K562 (cell line): ENCODE measurements around the gene CLGN. TPM values are rescaled to one million over a fixed set of nuclear protein-coding genes. Genes with fewer than 3 reads are reported as not detected.

Experiments used
- ATAC-seq: fragments of 200-7000 bp; cut with Tn5 transposase; 3 replicates; pipeline ENCODE4 v1.9.1; 2020; ENCODE audit warnings: moderate library complexity
- BruUV-seq: library from RNA; stranded (reverse); fragments of 400-500 nt; replicated peaks from 2 replicates; lab custom pipeline; 2021; lab: Mats Ljungman, UMichigan
- CTCF ChIA-PET: fragments of 300-600 bp; formaldehyde crosslinking; extraction: SDS; loops from one replicate; lab custom pipeline; 2021; ENCODE audit warnings: low intra/inter-chr PET ratio; lab: Yijun Ruan, JAX
- POLR2A ChIA-PET: fragments of 300-600, 350-650 bp; sonication (Branson Sonifier 250); formaldehyde crosslinking; extraction: SDS; loops from one replicate; lab custom pipeline; 2021; ENCODE audit warnings: antibody characterized with exemption, inconsistent platforms; lab: Yijun Ruan, JAX
- DNase-seq, 4 experiments: peaks; one replicate each; pipeline versions ENCODE4 v3.0.0 to v3.0.0-alpha.2; 2011 to 2018; ENCODE audit warnings: low spot score in 3 of 4, mixed read lengths in 3 of 4; ENCODE audit errors: extremely low read depth in 1 of 4
- FAIRE-seq: peaks from 2 replicates; lab custom pipeline; 2011; peaks lifted over from hg19 to GRCh38; lab: Jason Lieb, UNC
- H2AFZ ChIP-seq: 2 replicates; pipeline ENCODE4 v1.6.0; 2011; ENCODE audit warnings: low read depth, low read length, control low read depth, inconsistent platforms
- H3K27ac ChIP-seq: fragments of 200-600 bp; 3 replicates; pipeline ENCODE4 v1.8.0; 2011; ENCODE audit warnings: low read depth, mild to moderate bottlenecking, control low read depth, inconsistent platforms, low read length, moderate library complexity, mixed read lengths; ENCODE audit errors: extremely low read depth
- H3K27me3 ChIP-seq, 2 experiments: fragments of 300-600 bp in 1 of 2; 2 replicates in 1 of 2; 3 replicates in 1 of 2; pipeline versions ENCODE4 v1.6.0 to v1.8.0; 2011; ENCODE audit warnings: inconsistent platforms in 2 of 2, low read length in 2 of 2, mild to moderate bottlenecking in 1 of 2, mixed read lengths in 1 of 2, moderate library complexity in 1 of 2; ENCODE audit not compliant: control insufficient read depth in 2 of 2, insufficient read depth in 2 of 2
- H3K36me3 ChIP-seq: fragments of 300-600 bp; 3 replicates; pipeline ENCODE4 v1.8.0; 2011; ENCODE audit warnings: mild to moderate bottlenecking, low read length, inconsistent platforms; ENCODE audit not compliant: control insufficient read depth, insufficient read depth
- H3K4me1 ChIP-seq, 2 experiments: fragments of 200-600 bp in 1 of 2; replicated peaks in 1 of 2; 2 replicates in 1 of 2; 3 replicates in 1 of 2; pipeline versions ENCODE4 v1.5.1 to v1.8.0; 2011; ENCODE audit warnings: inconsistent platforms in 2 of 2, low read length in 2 of 2, mild to moderate bottlenecking in 1 of 2, mixed read lengths in 1 of 2, moderate library complexity in 1 of 2; ENCODE audit not compliant: control insufficient read depth in 2 of 2, insufficient read depth in 2 of 2
- H3K4me2 ChIP-seq: 2 replicates; pipeline ENCODE4 v1.6.1; 2011; ENCODE audit warnings: low read length, control low read depth, inconsistent platforms, mixed read lengths; ENCODE audit not compliant: insufficient read depth
- H3K4me3 ChIP-seq: fragments of 200-600 bp; sonication (generic), shearing (Covaris generic); 2 replicates; pipeline ENCODE4 v1.5.1; 2016; ENCODE audit warnings: control low read depth, inconsistent platforms
- H3K79me2 ChIP-seq: fragments of 200-600 bp; 3 replicates; pipeline ENCODE4 v1.8.0; 2011; ENCODE audit warnings: low read length, inconsistent platforms; ENCODE audit not compliant: control insufficient read depth, insufficient read depth
- H3K9ac ChIP-seq, 2 experiments: 2 replicates each; pipeline versions ENCODE4 v1.6.0 to v1.6.1; 2011; ENCODE audit warnings: low read depth in 2 of 2, low read length in 2 of 2, control low read depth in 1 of 2, inconsistent platforms in 1 of 2, mild to moderate bottlenecking in 1 of 2, mixed read lengths in 1 of 2; ENCODE audit not compliant: insufficient read depth in 1 of 2
- H3K9me1 ChIP-seq: one replicate; pipeline ENCODE4 v1.6.0; 2011; ENCODE audit warnings: inconsistent platforms, mild to moderate bottlenecking, low read length, moderate library complexity; ENCODE audit not compliant: control insufficient read depth, insufficient read depth
- H3K9me3 ChIP-seq: replicated peaks from 2 replicates; pipeline ENCODE4 v1.5.1; 2011; ENCODE audit warnings: low read depth, low read length, inconsistent platforms; ENCODE audit not compliant: control insufficient read depth, insufficient read depth
- H4K20me1 ChIP-seq: replicated peaks from 2 replicates; pipeline ENCODE4 v1.6.1; 2011; ENCODE audit warnings: low read length, inconsistent platforms, mixed read lengths; ENCODE audit not compliant: control insufficient read depth, insufficient read depth
- BDP1 ChIP-seq: IDR thresholded peaks from 3 replicates; pipeline ENCODE4 v1.6.1; 2011; ENCODE audit not compliant: insufficient read length, insufficient read depth
- CCAR2 ChIP-seq: fragments of 200-400 bp; formaldehyde crosslinking; IDR thresholded peaks from 2 replicates; pipeline ENCODE4 v1.6.1; 2017; ENCODE audit warnings: mild to moderate bottlenecking, low read depth, low read length
- DEAF1 ChIP-seq: fragments of 450-650 bp; formaldehyde crosslinking; IDR thresholded peaks from 2 replicates; pipeline ENCODE4 v1.4.0; 2020; ENCODE audit warnings: mild to moderate bottlenecking, moderate library complexity
- LARP7 ChIP-seq: fragments of 450-650 bp; IDR thresholded peaks from 2 replicates; pipeline ENCODE4 v1.6.1; 2016
- XRCC3 ChIP-seq: fragments of 450-650 bp; IDR thresholded peaks from 2 replicates; pipeline ENCODE4 v1.6.1; 2017; ENCODE audit warnings: mild to moderate bottlenecking, moderate library complexity
- ZNF583 ChIP-seq: fragments of 250-450 bp; sonication (Bioruptor Pico); IDR thresholded peaks from 2 replicates; pipeline ENCODE4 v1.4.0; 2020
- WGBS: fragments of 100-300 bp; shearing (Covaris generic); methylation state at CpG from one replicate; pipeline ENCODE4 v1.1.6; 2016; ENCODE audit warnings: low coverage, mixed read lengths; ENCODE audit not compliant: insufficient coverage; ENCODE audit errors: missing lambda C conversion rate; 5-methylcytosine and 5-hydroxymethylcytosine counted together
- in situ Hi-C: fragments of 300-500 bp; cut with MboI; formaldehyde crosslinking; loops from 4 replicates; pipeline ENCODE4 v1.15.0; 2018; ENCODE audit warnings: inconsistent platforms, mixed read lengths
- intact Hi-C: fragments of 100-400 bp; cut with micrococcal nuclease; formaldehyde crosslinking; loops from 2 replicates; pipeline ENCODE4 v1.14.2; 2022
- polyA plus RNA-seq, 8 experiments: library from polyadenylated mRNA; depleted of rRNA in 4 of 8; stranded (reverse) in 5 of 8; unstranded in 3 of 8; fragments of >200 nt; fragmentation: Nextera tagmentation in 2 of 8; fragmentation: Illumina TruSeq in 1 of 8; extraction: Ambion mirVana in 2 of 8; extraction: Trizol in 1 of 8; gene quantifications; 2 replicates each; pipeline versions ENCODE4 v1.2.1 to v1.2.3, GENCODE V29; 2011 to 2014; ENCODE audit warnings: inconsistent platforms in 1 of 8, missing spikeins in 1 of 8
- total RNA-seq, 7 experiments: library from RNA; depleted of rRNA in 6 of 7; stranded (reverse); fragments of >200 nt in 6 of 7; fragmentation: Illumina TruSeq in 2 of 7; extraction: Trizol in 2 of 7; gene quantifications; 2 replicates each; pipeline versions ENCODE4 v1.2.1 to v1.2.3, GENCODE V29; 2011 to 2021; ENCODE audit warnings: low replicate concordance in 1 of 7

The CLGN gene
- total and polyA plus RNA-seq, 9 of the 15 experiments (the other 6 are each of a cell fraction or from before 2014, with no cell fraction given) = 0.22 to 3.6 (median 2.7) TPM

GRCh38 chr4:140472156-140472555 lies 44.7 kb upstream of the CLGN start:
- intact Hi-C loops = no loop called here
- Histone ChIP-seq H2AFZ (no peak overlapping the region), H3K79me2 (no peaks in the 10 kb centered on the region), H3K4me2 (no peak overlapping the region), H3K9me1 (no peaks in the 10 kb centered on the region), H3K4me3 (no peak overlapping the region), H3K27me3 (peaks cover 6 to 10% of the 10 kb centered on the region in 2 experiments; a peak in 4 of 5 replicates), H3K9me3 (no peaks in the 10 kb centered on the region), H4K20me1 (no peaks in the 10 kb centered on the region), H3K4me1 (no peaks in the 10 kb centered on the region), H3K27ac (no peak overlapping the region), H3K36me3 (no peaks in the 10 kb centered on the region), H3K9ac (no peak overlapping the region)
- FAIRE-seq = no peak
- ChIA-PET POLR2A (no interaction called here), CTCF (no interaction called here)
- TF ChIP-seq ZNF583 = no peak
- TF ChIP-seq CCAR2 = no peak
- TF ChIP-seq BDP1 = no peak
- TF ChIP-seq LARP7 = no peak
- no peak for TF ChIP-seq DEAF1 (CRISPR knock-in tag)
- no peak for TF ChIP-seq XRCC3
- 0% methylated on average over 2 of the region's 2 CpGs for WGBS
- no peak for ATAC-seq
- BruUV-seq = no TSS peak
- in situ Hi-C loops = no loop called here
- no peak for DNase-seq
